GM13976 (cell line): ENCODE data around the gene STK4.

Experiments used
- DNase-seq: peaks from one replicate; pipeline ENCODE4 v3.0.0; 2012; ENCODE audit warnings: low spot score
- in situ Hi-C: fragments of 300-500 bp; cut with MboI; formaldehyde crosslinking; loops from one replicate; pipeline ENCODE4 v1.12.0; 2022; ENCODE audit warnings: low sequenced_read_pairs, mixed read lengths, inconsistent platforms; ENCODE audit not compliant: unreplicated experiment
- TF ChIP-seq, protein P1 (sequence below): IDR thresholded peaks from 2 replicates; pipeline ENCODE4 v1.5.1; 2012; ENCODE audit warnings: borderline replicate concordance, mild to moderate bottlenecking; ENCODE audit not compliant: insufficient read depth; ENCODE audit errors: extremely low read depth, missing control alignments, control extremely low read depth

Gene STK4

GRCh38 chr20:45077559-45077958 is 111.2 kb downstream of the STK4 start:
- DNase-seq = no peak
- TF ChIP-seq, protein P1, sequence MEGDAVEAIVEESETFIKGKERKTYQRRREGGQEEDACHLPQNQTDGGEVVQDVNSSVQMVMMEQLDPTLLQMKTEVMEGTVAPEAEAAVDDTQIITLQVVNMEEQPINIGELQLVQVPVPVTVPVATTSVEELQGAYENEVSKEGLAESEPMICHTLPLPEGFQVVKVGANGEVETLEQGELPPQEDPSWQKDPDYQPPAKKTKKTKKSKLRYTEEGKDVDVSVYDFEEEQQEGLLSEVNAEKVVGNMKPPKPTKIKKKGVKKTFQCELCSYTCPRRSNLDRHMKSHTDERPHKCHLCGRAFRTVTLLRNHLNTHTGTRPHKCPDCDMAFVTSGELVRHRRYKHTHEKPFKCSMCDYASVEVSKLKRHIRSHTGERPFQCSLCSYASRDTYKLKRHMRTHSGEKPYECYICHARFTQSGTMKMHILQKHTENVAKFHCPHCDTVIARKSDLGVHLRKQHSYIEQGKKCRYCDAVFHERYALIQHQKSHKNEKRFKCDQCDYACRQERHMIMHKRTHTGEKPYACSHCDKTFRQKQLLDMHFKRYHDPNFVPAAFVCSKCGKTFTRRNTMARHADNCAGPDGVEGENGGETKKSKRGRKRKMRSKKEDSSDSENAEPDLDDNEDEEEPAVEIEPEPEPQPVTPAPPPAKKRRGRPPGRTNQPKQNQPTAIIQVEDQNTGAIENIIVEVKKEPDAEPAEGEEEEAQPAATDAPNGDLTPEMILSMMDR = no peak
- in situ Hi-C loops = no loop called here

- DNase-seq = no peak
- TF ChIP-seq, protein P1 = no peak
- in situ Hi-C loops = no loop called here
These were observed 114.7 kb downstream of the STK4 start for GRCh38 chr20:45080867-45081624.

DNA sequence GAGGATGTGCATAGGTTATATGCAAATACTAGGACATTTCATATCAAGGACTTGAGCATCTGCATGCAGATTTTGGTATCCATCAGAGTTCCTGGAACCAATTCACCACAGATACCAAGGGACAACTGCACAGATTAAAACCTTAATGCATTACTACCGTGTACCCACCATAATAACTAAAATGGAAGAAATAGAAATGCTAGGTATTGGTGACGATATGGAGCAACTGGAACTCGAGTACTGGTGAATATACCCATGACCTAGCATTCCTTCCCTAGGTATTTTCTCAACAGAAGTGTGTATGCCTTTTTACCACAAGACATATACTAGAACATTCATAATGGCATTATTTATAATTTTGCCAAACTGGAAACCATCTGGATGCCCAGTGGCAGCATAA is 116.2 kb downstream of the STK4 start:
- DNase-seq = no peak
- TF ChIP-seq, protein P1 = no peak
- in situ Hi-C loops = no loop called here

DNA sequence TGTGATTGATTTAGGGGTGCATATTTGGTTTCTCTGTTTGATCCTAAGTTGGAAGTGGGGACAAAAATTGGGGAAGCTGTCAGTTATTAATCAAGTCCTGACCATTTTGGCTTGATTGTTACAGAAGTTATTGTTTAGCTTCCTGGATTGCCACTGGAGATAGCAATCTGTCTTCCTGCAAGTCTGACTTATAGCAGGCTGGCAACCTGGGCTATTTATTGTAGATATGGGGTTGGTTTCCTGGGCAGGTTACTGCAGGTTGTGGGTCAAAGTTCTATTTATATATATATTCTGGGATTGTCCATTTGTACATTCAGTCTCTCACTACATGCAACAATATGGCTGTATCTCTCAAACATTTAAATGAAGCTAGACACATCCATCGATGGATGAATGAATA is 116.8 kb downstream of the STK4 start:
- TF ChIP-seq, protein P1 = no peak
- in situ Hi-C loops = no loop called here
- DNase-seq = no peak

DNA sequence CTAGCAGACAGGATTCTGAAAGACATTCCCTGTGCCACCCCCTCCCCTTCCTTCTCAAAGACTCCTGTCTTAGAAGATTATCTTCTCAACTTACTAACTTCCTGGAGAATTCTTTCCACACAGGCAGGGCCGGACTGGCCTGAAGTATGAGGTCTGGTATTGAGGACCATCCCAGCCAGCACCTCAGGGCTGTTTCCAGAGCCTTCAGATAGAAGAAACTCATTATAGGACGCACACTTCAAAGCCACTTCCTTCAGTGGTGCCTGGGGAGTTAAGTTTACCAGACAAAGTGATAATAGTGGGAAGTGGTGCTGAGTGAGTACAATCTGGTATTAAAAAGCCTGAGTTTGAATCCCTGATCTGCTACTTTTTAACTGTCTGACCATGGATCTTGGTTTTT is 119.0 kb downstream of the STK4 start:
- DNase-seq = no peak
- TF ChIP-seq, protein P1 = no peak

GRCh38 chr20:45085867-45086266 is 119.6 kb downstream of the STK4 start:
- DNase-seq = no peak
- TF ChIP-seq, protein P1 = no peak
- in situ Hi-C loops = no loop called here

More for the DNA sequence above, 119.0 kb downstream of the STK4 start:
- in situ Hi-C loops = no loop called here

DNA sequence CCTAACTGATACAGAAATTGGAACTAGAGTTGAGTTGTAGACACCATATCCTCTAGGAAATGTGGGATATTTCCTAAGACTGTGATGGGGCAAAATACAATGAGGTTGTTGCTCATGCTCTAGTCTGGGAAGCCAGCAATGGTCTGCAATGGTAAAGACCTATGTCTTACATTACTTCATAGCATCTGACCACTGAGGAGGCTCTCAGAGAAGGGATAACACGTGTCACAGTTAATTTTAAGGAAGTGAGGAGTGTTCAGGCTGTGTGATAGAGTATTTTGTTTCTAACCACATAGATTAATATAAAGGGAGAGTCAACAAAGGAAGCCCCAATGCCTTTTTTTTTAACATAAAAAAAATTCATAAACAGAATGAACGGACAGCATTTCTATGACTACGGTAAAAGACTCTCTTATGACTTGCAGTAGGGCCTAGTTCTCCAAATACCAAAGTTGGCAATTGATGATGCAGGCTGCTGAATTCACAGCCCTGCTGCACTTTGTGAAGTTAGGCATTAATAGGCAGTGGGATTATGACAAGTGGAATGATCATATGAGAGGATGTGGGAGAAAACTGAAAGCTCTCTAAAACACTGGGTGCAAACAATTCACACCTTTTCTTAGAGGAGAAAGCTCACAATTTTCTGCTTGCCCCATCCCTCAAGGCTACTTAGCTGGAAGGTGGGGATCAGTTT is 120.9 kb downstream of the STK4 start:
- DNase-seq = no peak
- TF ChIP-seq, protein P1 = no peak
- in situ Hi-C loops = no loop called here
